GM23338 (cell line): Measurements from ENCODE around the gene ING5. TPM values are rescaled to one million over a fixed set of nuclear protein-coding genes. Genes with fewer than 3 reads are reported as not detected.

ENCODE experiments used
- ATAC-seq: fragments of 200-7000 bp; cut with Tn5 transposase; 3 replicates; pipeline ENCODE4 v1.9.1; 2020
- DNase-seq: peaks from one replicate; pipeline ENCODE4 v3.0.0-alpha.2; 2015; ENCODE audit warnings: low spot score
- H2AFZ ChIP-seq: fragments of 200-600 bp; sonication (generic); 2 replicates; pipeline ENCODE4 v1.8.0; 2016; ENCODE audit warnings: antibody characterized with exemption, mild to moderate bottlenecking, moderate library complexity
- H3F3A ChIP-seq: fragments of 200-600 bp; sonication (generic); replicated peaks from 2 replicates; pipeline ENCODE4 v1.8.0; 2017; ENCODE audit warnings: antibody characterized with exemption, mixed run types, low read depth
- H3K27ac ChIP-seq: fragments of 200-600 bp; sonication (generic); 2 replicates; pipeline ENCODE4 v1.6.1; 2016; ENCODE audit warnings: low read depth
- H3K27me3 ChIP-seq: fragments of 200-600 bp; sonication (generic); 2 replicates; pipeline ENCODE4 v1.8.0; 2016; ENCODE audit warnings: mild to moderate bottlenecking, mixed run types, moderate library complexity; ENCODE audit not compliant: insufficient read depth
- H3K36me3 ChIP-seq: fragments of 200-600 bp; sonication (generic); 2 replicates; pipeline ENCODE4 v1.8.0; 2016; ENCODE audit warnings: mild to moderate bottlenecking; ENCODE audit not compliant: insufficient read depth
- H3K4me1 ChIP-seq: fragments of 200-600 bp; sonication (generic); 2 replicates; pipeline ENCODE4 v1.8.0; 2016; ENCODE audit warnings: mild to moderate bottlenecking, moderate library complexity; ENCODE audit not compliant: insufficient read depth
- H3K4me2 ChIP-seq: fragments of 200-600 bp; sonication (generic); 2 replicates; pipeline ENCODE4 v1.7.1; 2017; ENCODE audit warnings: mixed run types
- H3K4me3 ChIP-seq: fragments of 200-600 bp; sonication (generic); 2 replicates; pipeline ENCODE4 v1.6.1; 2016; ENCODE audit warnings: mixed run types
- H3K79me2 ChIP-seq: fragments of 200-600 bp; sonication (generic); replicated peaks from 2 replicates; pipeline ENCODE4 v1.8.0; 2017; ENCODE audit warnings: mild to moderate bottlenecking; ENCODE audit not compliant: insufficient read depth
- H3K9me2 ChIP-seq: fragments of 200-600 bp; sonication (generic); 2 replicates; pipeline ENCODE4 v1.8.0; 2017; ENCODE audit not compliant: insufficient read depth
- H4K20me1 ChIP-seq: fragments of 200-600 bp; sonication (generic); replicated peaks from 2 replicates; pipeline ENCODE4 v1.8.0; 2017; ENCODE audit warnings: mild to moderate bottlenecking; ENCODE audit not compliant: insufficient read depth
- H3K27ac Mint-ChIP-seq: 2 replicates; pipeline ENCODE4 v1.8.0; 2020; ENCODE audit warnings: inconsistent platforms, mild to moderate bottlenecking, moderate library complexity, mixed read lengths
- H3K27me3 Mint-ChIP-seq: 3 replicates; pipeline ENCODE4 v1.8.0; 2022; ENCODE audit warnings: low read depth, mild to moderate bottlenecking, moderate library complexity, mixed read lengths, inconsistent platforms; ENCODE audit not compliant: insufficient read depth, poor library complexity
- H3K36me3 Mint-ChIP-seq: 3 replicates; pipeline ENCODE4 v1.8.0; 2021; ENCODE audit warnings: low read depth, mild to moderate bottlenecking, inconsistent platforms, moderate library complexity, mixed read lengths
- H3K4me1 Mint-ChIP-seq: 3 replicates; pipeline ENCODE4 v1.8.0; 2020; ENCODE audit warnings: mild to moderate bottlenecking, inconsistent platforms, mixed read lengths
- H3K4me3 Mint-ChIP-seq: 3 replicates; pipeline ENCODE4 v1.8.0; 2021; ENCODE audit warnings: moderate library complexity, mild to moderate bottlenecking, inconsistent platforms, mixed read lengths
- H3K9me3 Mint-ChIP-seq: 3 replicates; pipeline ENCODE4 v1.8.0; 2020; ENCODE audit warnings: moderate library complexity, mild to moderate bottlenecking, inconsistent platforms, mixed read lengths
- CREB1 ChIP-seq: fragments of 250-450 bp; sonication (Bioruptor Pico); IDR thresholded peaks from 2 replicates; pipeline ENCODE4 v1.5.0; 2020; ENCODE audit warnings: low read depth, mild to moderate bottlenecking, moderate library complexity
- EZH2 ChIP-seq: fragments of 200-600 bp; sonication (generic); IDR thresholded peaks from one replicate; pipeline ENCODE4 v1.8.0; 2017; ENCODE audit warnings: antibody characterized with exemption, mild to moderate bottlenecking, low read depth; ENCODE audit not compliant: unreplicated experiment
- NANOG ChIP-seq: IDR thresholded peaks from 2 replicates; pipeline ENCODE4 v1.6.1; 2016; ENCODE audit warnings: antibody characterized with exemption, borderline replicate concordance
- STAT1 ChIP-seq: IDR thresholded peaks from one replicate; pipeline ENCODE4 v1.6.1; 2016; ENCODE audit warnings: antibody characterized with exemption; ENCODE audit not compliant: unreplicated experiment
- ZNF114 ChIP-seq: fragments of 250-450 bp; sonication (Bioruptor Pico); IDR thresholded peaks from 2 replicates; pipeline ENCODE4 v1.5.0; 2020; ENCODE audit warnings: mild to moderate bottlenecking, moderate library complexity
- polyA plus RNA-seq: library from polyadenylated mRNA; unstranded; fragments of >200 nt; fragmentation: Nextera tagmentation; extraction: Ambion mirVana; gene quantifications from 2 replicates; pipeline ENCODE4 v1.2.1, GENCODE V29; 2016
- total RNA-seq: library from RNA; depleted of rRNA; stranded (reverse); fragments of >200 nt; shearing (Covaris generic); gene quantifications from 2 replicates; pipeline ENCODE4 v1.2.3, GENCODE V29; 2014
- TF ChIP-seq, protein P1 (sequence below): fragments of 250-450 bp; sonication (Bioruptor Pico); IDR thresholded peaks from 2 replicates; pipeline ENCODE4 v1.5.0; 2020; ENCODE audit warnings: mild to moderate bottlenecking, moderate library complexity
- TF ChIP-seq, protein P2 (sequence below): IDR thresholded peaks from 2 replicates; pipeline ENCODE4 v1.6.1; 2016; ENCODE audit warnings: antibody characterized with exemption
- TF ChIP-seq, protein P3 (sequence below): IDR thresholded peaks from one replicate; pipeline ENCODE4 v1.6.1; 2018; ENCODE audit warnings: antibody characterized with exemption; ENCODE audit not compliant: unreplicated experiment

The ING5 gene
- total and polyA plus RNA-seq, 2 experiments from 2014 or later = 25.7 to 42.5 TPM

DNA sequence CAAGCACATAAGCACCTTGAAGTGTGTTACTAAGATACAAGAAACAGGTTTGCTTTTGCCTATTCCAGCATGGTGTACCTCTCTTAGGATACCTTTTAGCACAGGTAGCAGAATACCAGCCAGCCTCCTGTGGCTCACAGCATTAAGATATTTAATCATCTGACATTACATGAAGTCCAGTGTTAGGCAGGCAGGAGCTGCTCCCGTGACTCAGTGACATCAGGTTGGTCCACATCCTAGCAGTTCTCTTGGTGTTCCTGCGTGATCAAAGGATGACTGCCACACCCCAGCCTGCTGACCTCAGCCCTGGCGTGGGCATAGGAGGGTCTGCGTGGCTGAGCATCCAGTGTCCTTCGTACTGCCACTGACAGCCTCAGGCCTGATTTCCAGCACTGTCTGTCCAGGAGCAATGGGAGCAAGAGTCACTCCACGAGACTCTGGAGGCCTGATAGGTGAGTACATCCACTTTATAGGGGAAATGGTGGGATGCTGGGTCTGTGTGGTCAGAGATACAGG, 11.6 kb upstream of the ING5 start (continued):
- TF ChIP-seq, protein P1, sequence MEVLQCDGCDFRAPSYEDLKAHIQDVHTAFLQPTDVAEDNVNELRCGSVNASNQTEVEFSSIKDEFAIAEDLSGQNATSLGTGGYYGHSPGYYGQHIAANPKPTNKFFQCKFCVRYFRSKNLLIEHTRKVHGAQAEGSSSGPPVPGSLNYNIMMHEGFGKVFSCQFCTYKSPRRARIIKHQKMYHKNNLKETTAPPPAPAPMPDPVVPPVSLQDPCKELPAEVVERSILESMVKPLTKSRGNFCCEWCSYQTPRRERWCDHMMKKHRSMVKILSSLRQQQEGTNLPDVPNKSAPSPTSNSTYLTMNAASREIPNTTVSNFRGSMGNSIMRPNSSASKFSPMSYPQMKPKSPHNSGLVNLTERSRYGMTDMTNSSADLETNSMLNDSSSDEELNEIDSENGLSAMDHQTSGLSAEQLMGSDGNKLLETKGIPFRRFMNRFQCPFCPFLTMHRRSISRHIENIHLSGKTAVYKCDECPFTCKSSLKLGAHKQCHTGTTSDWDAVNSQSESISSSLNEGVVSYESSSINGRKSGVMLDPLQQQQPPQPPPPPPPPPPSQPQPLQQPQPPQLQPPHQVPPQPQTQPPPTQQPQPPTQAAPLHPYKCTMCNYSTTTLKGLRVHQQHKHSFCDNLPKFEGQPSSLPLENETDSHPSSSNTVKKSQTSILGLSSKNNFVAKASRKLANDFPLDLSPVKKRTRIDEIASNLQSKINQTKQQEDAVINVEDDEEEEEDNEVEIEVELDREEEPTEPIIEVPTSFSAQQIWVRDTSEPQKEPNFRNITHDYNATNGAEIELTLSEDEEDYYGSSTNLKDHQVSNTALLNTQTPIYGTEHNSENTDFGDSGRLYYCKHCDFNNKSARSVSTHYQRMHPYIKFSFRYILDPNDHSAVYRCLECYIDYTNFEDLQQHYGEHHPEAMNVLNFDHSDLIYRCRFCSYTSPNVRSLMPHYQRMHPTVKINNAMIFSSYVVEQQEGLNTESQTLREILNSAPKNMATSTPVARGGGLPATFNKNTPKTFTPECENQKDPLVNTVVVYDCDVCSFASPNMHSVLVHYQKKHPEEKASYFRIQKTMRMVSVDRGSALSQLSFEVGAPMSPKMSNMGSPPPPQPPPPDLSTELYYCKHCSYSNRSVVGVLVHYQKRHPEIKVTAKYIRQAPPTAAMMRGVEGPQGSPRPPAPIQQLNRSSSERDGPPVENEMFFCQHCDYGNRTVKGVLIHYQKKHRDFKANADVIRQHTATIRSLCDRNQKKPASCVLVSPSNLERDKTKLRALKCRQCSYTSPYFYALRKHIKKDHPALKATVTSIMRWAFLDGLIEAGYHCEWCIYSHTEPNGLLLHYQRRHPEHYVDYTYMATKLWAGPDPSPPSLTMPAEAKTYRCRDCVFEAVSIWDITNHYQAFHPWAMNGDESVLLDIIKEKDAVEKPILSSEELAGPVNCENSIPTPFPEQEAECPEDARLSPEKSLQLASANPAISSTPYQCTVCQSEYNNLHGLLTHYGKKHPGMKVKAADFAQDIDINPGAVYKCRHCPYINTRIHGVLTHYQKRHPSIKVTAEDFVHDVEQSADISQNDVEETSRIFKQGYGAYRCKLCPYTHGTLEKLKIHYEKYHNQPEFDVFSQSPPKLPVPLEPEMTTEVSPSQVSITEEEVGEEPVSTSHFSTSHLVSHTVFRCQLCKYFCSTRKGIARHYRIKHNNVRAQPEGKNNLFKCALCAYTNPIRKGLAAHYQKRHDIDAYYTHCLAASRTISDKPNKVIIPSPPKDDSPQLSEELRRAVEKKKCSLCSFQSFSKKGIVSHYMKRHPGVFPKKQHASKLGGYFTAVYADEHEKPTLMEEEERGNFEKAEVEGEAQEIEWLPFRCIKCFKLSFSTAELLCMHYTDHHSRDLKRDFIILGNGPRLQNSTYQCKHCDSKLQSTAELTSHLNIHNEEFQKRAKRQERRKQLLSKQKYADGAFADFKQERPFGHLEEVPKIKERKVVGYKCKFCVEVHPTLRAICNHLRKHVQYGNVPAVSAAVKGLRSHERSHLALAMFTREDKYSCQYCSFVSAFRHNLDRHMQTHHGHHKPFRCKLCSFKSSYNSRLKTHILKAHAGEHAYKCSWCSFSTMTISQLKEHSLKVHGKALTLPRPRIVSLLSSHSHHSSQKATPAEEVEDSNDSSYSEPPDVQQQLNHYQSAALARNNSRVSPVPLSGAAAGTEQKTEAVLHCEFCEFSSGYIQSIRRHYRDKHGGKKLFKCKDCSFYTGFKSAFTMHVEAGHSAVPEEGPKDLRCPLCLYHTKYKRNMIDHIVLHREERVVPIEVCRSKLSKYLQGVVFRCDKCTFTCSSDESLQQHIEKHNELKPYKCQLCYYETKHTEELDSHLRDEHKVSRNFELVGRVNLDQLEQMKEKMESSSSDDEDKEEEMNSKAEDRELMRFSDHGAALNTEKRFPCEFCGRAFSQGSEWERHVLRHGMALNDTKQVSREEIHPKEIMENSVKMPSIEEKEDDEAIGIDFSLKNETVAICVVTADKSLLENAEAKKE (CRISPR knock-in tag) = no peak
- TF ChIP-seq, protein P2, sequence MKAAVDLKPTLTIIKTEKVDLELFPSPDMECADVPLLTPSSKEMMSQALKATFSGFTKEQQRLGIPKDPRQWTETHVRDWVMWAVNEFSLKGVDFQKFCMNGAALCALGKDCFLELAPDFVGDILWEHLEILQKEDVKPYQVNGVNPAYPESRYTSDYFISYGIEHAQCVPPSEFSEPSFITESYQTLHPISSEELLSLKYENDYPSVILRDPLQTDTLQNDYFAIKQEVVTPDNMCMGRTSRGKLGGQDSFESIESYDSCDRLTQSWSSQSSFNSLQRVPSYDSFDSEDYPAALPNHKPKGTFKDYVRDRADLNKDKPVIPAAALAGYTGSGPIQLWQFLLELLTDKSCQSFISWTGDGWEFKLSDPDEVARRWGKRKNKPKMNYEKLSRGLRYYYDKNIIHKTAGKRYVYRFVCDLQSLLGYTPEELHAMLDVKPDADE = no peak
- no peak for TF ChIP-seq STAT1

DNA sequence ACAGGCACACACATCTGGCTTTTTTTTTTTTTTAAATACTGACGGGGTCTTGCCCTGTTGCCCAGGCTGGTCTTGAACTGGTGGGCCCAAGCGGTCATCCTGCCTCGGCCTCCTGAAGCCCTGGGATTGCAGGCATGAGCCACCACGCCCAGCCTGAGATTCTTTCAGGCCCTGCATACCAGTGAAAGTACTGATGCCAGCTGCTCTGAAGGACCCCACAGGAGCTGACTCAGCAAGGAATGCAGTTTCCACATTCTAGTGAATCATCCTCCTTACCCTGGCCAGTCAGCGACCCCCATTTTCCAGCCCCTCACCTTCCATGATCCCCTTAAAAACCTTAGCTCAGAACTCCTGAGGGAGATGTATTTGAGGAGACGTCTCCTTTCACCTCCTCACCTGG, 9.4 kb upstream of the ING5 start:
- H3F3A ChIP-seq = no peaks in the 10 kb centered on the region
- Mint-ChIP-seq H3K36me3 (peaks cover 13% of the 10 kb centered on the region), H3K4me3 (no peak overlapping the region), H3K4me1 (peaks cover 2% of the 10 kb centered on the region; the same call in 1 of the 3 replicates), H3K27me3 (peaks cover 2% of the 10 kb centered on the region), H3K27ac (no peak overlapping the region), H3K9me3 (no peaks in the 10 kb centered on the region)
- H4K20me1 ChIP-seq = peaks cover 4% of the 10 kb centered on the region
- H3K27ac ChIP-seq = no peak overlapping the region
- H3K36me3 ChIP-seq = no peaks in the 10 kb centered on the region; the same call in 1 of the 2 replicates
- no peak overlapping the region for H3K4me2 ChIP-seq
- no peaks in the 10 kb centered on the region for H3K27me3 ChIP-seq
- H3K4me3 ChIP-seq = no peak overlapping the region
- H3K79me2 ChIP-seq = peaks cover 11% of the 10 kb centered on the region
- no peak for ATAC-seq
- H2AFZ ChIP-seq = no peak overlapping the region
- H3K4me1 ChIP-seq = peaks cover 5% of the 10 kb centered on the region; the same call in 1 of the 2 replicates
- no peak for TF ChIP-seq NANOG
- TF ChIP-seq ZNF114 (CRISPR knock-in tag) = no peak
- TF ChIP-seq EZH2 = no peak
- TF ChIP-seq, protein P3, sequence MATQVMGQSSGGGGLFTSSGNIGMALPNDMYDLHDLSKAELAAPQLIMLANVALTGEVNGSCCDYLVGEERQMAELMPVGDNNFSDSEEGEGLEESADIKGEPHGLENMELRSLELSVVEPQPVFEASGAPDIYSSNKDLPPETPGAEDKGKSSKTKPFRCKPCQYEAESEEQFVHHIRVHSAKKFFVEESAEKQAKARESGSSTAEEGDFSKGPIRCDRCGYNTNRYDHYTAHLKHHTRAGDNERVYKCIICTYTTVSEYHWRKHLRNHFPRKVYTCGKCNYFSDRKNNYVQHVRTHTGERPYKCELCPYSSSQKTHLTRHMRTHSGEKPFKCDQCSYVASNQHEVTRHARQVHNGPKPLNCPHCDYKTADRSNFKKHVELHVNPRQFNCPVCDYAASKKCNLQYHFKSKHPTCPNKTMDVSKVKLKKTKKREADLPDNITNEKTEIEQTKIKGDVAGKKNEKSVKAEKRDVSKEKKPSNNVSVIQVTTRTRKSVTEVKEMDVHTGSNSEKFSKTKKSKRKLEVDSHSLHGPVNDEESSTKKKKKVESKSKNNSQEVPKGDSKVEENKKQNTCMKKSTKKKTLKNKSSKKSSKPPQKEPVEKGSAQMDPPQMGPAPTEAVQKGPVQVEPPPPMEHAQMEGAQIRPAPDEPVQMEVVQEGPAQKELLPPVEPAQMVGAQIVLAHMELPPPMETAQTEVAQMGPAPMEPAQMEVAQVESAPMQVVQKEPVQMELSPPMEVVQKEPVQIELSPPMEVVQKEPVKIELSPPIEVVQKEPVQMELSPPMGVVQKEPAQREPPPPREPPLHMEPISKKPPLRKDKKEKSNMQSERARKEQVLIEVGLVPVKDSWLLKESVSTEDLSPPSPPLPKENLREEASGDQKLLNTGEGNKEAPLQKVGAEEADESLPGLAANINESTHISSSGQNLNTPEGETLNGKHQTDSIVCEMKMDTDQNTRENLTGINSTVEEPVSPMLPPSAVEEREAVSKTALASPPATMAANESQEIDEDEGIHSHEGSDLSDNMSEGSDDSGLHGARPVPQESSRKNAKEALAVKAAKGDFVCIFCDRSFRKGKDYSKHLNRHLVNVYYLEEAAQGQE = no peak
- no peak for TF ChIP-seq CREB1 (CRISPR knock-in tag)
- H3K9me2 ChIP-seq = no peaks in the 10 kb centered on the region
- DNase-seq = no peak
